SU-DHL-6 (cell line): ENCODE results near the gene GPN2.

Source experiments
- H2AFZ ChIP-seq: fragments of 200-600 bp; sonication (generic); 2 replicates; pipeline ENCODE4 v1.6.1; 2014; ENCODE audit warnings: low read depth, mild to moderate bottlenecking, moderate library complexity, mixed read lengths, antibody characterized with exemption, low read length; ENCODE audit not compliant: severe bottlenecking
- H3F3A ChIP-seq: fragments of 200-600 bp; shearing (Covaris generic); 2 replicates; pipeline ENCODE4 v1.6.0; 2016; ENCODE audit warnings: antibody characterized with exemption, mild to moderate bottlenecking; ENCODE audit not compliant: insufficient read depth
- H3K27ac ChIP-seq: fragments of 200-600 bp; sonication (generic); 2 replicates; pipeline ENCODE4 v1.5.1; 2016; ENCODE audit warnings: low read depth, mild to moderate bottlenecking, low read length, moderate library complexity, mixed read lengths
- H3K27me3 ChIP-seq: fragments of 200-600 bp; sonication (generic), shearing (Covaris generic); 2 replicates; pipeline ENCODE4 v1.6.0; 2014; ENCODE audit warnings: mild to moderate bottlenecking, low read length
- H3K36me3 ChIP-seq: fragments of 200-600 bp; sonication (generic); 2 replicates; pipeline ENCODE4 v1.6.1; 2014; ENCODE audit warnings: mild to moderate bottlenecking, low read length, mixed read lengths
- H3K4me2 ChIP-seq: fragments of 300-600, 200-600 bp; shearing (Covaris generic), sonication (generic); 2 replicates; pipeline ENCODE4 v1.6.0; 2014; ENCODE audit warnings: low read length, low read depth, mild to moderate bottlenecking; ENCODE audit not compliant: poor library complexity, severe bottlenecking
- H3K4me3 ChIP-seq: fragments of 200-600 bp; sonication (generic); 2 replicates; pipeline ENCODE4 v1.5.1; 2014; ENCODE audit warnings: antibody characterized with exemption, low read length, mild to moderate bottlenecking, mixed read lengths; ENCODE audit not compliant: insufficient read depth, poor library complexity, severe bottlenecking
- H3K79me2 ChIP-seq: fragments of 200-600 bp; sonication (generic); 2 replicates; pipeline ENCODE4 v1.6.1; 2014; ENCODE audit warnings: mild to moderate bottlenecking, low read length, moderate library complexity; ENCODE audit not compliant: insufficient read depth
- H3K9ac ChIP-seq: fragments of 200-600 bp; sonication (generic); 2 replicates; pipeline ENCODE4 v1.7.0; 2014; ENCODE audit warnings: mild to moderate bottlenecking, low read length
- H3K9me2 ChIP-seq: fragments of 200-600 bp; sonication (generic); replicated peaks from 2 replicates; pipeline ENCODE4 v1.6.1; 2014; ENCODE audit warnings: low read length; ENCODE audit not compliant: insufficient read depth
- H3K9me3 ChIP-seq: fragments of 200-600 bp; sonication (generic); 2 replicates; pipeline ENCODE4 v1.6.1; 2014; ENCODE audit warnings: low read length, mixed read lengths; ENCODE audit not compliant: insufficient read depth
- H4K20me1 ChIP-seq: fragments of 200-600 bp; sonication (generic); 2 replicates; pipeline ENCODE4 v1.6.1; 2014; ENCODE audit warnings: low read depth, mild to moderate bottlenecking, antibody characterized with exemption, low read length, moderate library complexity, mixed read lengths
- CTCF ChIP-seq: fragments of 200-600 bp; sonication (generic); IDR thresholded peaks from one replicate; pipeline ENCODE4 v1.5.1; 2017; ENCODE audit warnings: antibody characterized with exemption, mild to moderate bottlenecking, low read length, moderate library complexity; ENCODE audit not compliant: insufficient read depth, poor library complexity, severe bottlenecking
- EZH2phosphoT487 ChIP-seq: fragments of 200-600 bp; sonication (generic), shearing (Covaris generic); conservative IDR thresholded peaks from 2 replicates; pipeline ENCODE4 v1.6.1; 2018; ENCODE audit warnings: mild to moderate bottlenecking, antibody characterized with exemption, low read length, moderate library complexity, mixed read lengths

The GPN2 gene

DNA sequence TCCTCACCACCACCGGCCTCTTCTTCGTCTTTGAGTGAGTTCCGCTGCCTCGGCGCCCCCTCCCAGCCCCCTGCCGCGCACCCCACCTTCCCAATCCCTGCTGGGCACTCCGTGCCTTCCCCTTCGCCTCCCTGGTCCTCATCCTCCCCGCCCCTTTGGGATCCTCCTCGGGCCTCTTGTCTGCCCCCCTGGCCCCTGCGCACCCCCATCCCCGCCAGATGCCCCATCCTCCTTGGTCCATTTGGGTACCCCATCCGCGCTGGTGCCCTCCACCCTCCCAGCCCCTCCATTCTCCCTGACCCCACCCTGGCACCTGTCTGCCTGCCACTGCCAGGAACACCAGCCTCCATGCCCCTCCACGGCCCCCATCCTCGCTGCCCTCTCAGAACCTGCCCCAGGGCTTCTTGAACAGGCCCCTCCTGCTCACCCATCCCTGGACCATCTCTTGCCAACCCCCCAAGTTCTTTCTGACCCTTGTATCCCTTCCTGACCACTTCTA is 62.9 kb downstream of the GPN2 start:
- Histone ChIP-seq H2AFZ (no peak overlapping the region), H3K36me3 (no peaks in the 10 kb centered on the region), H3K27ac (no peak overlapping the region), H3K27me3 (no peaks in the 10 kb centered on the region), H4K20me1 (no peaks in the 10 kb centered on the region), H3K9ac (peak overlapping the region; percentile 71), H3K9me2 (no peaks in the 10 kb centered on the region), H3K4me3 (peak overlapping the region; percentile 67), H3K9me3 (no peaks in the 10 kb centered on the region), H3K4me2 (peak overlapping the region; percentile 79), H3F3A (no peaks in the 10 kb centered on the region; the same call in 1 of the 2 replicates), H3K79me2 (peaks cover 6% of the 10 kb centered on the region; the same call in 1 of the 2 replicates)
- no peak for TF ChIP-seq EZH2phosphoT487
- no peak for TF ChIP-seq CTCF

DNA sequence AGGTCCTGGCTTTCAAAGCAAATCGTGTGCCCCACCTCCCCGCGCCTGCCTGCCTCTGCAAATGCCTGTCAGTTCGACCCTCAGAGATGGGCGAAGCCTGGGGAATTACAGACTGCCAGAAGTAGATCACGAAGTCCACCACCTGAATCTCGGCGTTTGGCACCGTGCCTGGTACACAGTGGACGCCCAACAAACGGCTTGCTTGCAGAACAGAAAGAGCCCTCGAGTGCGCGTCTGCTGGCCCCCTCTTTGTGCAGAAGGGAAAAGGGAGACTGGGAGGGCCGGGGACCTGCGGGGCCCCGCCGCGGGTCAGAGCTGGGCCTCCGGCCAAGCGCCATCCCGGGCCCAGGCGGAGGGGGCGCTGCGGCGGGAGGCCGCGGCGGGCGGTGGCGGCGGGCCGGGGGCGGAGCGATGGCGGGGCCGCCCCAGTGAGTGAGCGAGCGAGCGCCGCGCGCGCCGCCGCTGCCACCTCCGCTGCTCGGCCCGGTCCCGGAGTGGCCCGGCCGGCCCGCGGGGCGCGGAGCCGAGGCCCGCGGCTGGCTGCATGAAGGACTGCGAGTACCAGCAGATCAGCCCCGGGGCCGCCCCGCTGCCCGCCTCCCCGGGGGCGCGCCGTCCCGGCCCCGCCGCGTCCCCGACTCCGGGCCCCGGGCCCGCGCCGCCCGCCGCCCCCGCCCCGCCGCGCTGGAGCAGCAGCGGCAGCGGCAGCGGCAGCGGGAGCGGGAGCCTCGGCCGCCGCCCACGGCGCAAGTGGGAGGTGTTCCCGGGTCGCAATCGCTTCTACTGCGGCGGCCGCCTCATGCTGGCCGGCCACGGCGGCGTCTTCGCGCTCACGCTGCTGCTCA is 63.6 kb downstream of the GPN2 start, which contains the start of gene ZDHHC18:
Gene ZDHHC18, plus strand, starts transcription at position 428 of the 845 bp plus-strand sequence. Its CDS starts 117 bp downstream, at position 545.
- Histone ChIP-seq H3K9ac (peak within 1 kb of the TSS; percentile 71), H3K79me2 (peaks cover 6% of the 10 kb centered on the region; the same call in 1 of the 2 replicates), H3K9me3 (no peaks in the 10 kb centered on the region), H2AFZ (peak within 1 kb of the TSS; percentile 98), H3K4me3 (peak within 1 kb of the TSS; percentile 84), H3K36me3 (no peaks in the 10 kb centered on the region), H3K27ac (0 out of 2 replicates have a peak within 1 kb of the TSS, but pooled peaks have one; percentile 14), H3F3A (no peaks in the 10 kb centered on the region; the same call in 1 of the 2 replicates), H3K4me2 (peak within 1 kb of the TSS; percentile 79), H3K27me3 (no peaks in the 10 kb centered on the region), H3K9me2 (no peaks in the 10 kb centered on the region), H4K20me1 (no peaks in the 10 kb centered on the region)
- TF ChIP-seq CTCF = peak; percentile 34
- TF ChIP-seq EZH2phosphoT487 = no peak
